ENCODE measurements around the gene OLFM2.

DNA sequence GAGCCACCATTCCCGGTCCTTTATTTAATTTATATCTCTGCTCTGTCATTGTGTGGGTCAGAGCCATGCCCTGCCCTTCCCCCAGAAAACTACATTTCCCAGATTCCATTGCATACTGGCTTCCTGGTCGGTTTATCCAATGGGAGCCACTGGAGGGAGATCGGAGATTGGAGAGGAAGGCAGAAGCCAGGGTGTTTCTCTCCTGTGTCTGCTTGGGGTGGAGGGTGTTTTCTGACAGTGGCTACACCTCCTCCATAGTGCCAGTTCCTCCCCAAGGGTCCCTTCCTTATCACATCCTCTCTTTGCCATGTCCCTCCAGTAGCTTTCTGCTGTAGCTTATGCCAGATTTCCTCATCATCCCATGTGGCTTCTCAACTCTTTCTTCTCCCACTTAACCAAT lies 19.0 kb downstream of the OLFM2 start:
- TF ChIP-seq SUZ12 (IDR thresholded peaks at IDR 0.05; ENCODE audit: extremely low read depth, insufficient read depth, insufficient read length) (no peak), ZNF274 (IDR thresholded peaks at IDR 0.05; ENCODE audit: low read depth, low read length) (no peak)
